K562 (cell line): ENCODE measurements around the gene C11orf54.

Experiments
- ETV5 ChIP-seq: sonication (generic); formaldehyde crosslinking; IDR thresholded peaks from 2 replicates; pipeline ENCODE4 v1.4.0; 2020; ENCODE audit warnings: low read depth, mild to moderate bottlenecking, missing genetic modification reagents
- TF ChIP-seq, protein P1 (sequence below), 3 experiments: IDR thresholded peaks in 2 of 3; conservative IDR thresholded peaks in 1 of 3; 2 replicates each; pipeline ENCODE4 v1.5.1; 2011 to 2012; ENCODE audit warnings: low read length in 3 of 3, mild to moderate bottlenecking in 3 of 3, control low read depth in 2 of 3, improper control_type of control experiment in 1 of 3, inconsistent platforms in 1 of 3, low read depth in 1 of 3, mixed read lengths in 1 of 3, moderate library complexity in 1 of 3; ENCODE audit not compliant: insufficient read depth in 2 of 3

DNA sequence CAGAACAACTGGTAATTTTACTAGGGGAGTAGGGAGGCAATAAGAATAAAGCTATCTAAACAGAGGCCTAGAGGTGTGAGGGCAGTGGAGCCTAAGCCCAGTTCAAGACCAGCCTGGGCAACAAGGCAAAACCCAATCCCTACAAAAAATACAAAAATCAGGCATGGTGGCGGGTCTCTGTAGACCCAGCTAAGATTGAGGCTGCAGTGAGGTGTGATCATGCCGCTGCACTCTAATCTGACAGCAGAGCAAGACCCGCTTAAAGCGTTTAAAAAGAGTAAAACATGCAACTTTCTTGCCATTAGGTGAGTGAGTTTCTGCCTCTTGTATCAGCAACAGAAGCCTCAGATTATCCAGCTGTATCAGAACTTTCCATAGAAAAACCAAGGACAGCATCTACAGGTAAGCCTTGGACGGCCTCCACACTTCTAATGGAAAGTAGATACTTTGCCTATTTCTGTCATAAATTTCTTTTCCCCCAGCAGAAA is 12.3 kb upstream of the C11orf54 start:
- TF ChIP-seq, protein P1, sequence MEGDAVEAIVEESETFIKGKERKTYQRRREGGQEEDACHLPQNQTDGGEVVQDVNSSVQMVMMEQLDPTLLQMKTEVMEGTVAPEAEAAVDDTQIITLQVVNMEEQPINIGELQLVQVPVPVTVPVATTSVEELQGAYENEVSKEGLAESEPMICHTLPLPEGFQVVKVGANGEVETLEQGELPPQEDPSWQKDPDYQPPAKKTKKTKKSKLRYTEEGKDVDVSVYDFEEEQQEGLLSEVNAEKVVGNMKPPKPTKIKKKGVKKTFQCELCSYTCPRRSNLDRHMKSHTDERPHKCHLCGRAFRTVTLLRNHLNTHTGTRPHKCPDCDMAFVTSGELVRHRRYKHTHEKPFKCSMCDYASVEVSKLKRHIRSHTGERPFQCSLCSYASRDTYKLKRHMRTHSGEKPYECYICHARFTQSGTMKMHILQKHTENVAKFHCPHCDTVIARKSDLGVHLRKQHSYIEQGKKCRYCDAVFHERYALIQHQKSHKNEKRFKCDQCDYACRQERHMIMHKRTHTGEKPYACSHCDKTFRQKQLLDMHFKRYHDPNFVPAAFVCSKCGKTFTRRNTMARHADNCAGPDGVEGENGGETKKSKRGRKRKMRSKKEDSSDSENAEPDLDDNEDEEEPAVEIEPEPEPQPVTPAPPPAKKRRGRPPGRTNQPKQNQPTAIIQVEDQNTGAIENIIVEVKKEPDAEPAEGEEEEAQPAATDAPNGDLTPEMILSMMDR (IDR thresholded peaks at IDR 0.05 in 2 of 3, conservative IDR thresholded peaks at IDR 0.05 in 1 of 3; ENCODE audit: insufficient read depth in 2 of 3, low read depth in 1 of 3, low read length in 3 of 3), result no peak
- TF ChIP-seq ETV5 (CRISPR knock-in tag), result no peak
